ENCODE measurements around the gene COL6A2. TPM values are rescaled to one million over a fixed set of nuclear protein-coding genes. Genes with fewer than 3 reads are reported as not detected.

The COL6A2 gene
- total RNA-seq, 1 experiment from 2014 or later, result 87.0 TPM

GRCh38 chr21:46100426-46100825 lies 2.5 kb downstream of the COL6A2 start:
- POLR2A ChIA-PET, result no interaction called here
- ATAC-seq (no peak), DNase-seq (ENCODE audit: low read depth, low spot score) (no peak)
- H3K4me2 ChIP-seq (ENCODE audit: low read length), result no peak overlapping the region
- RAD21 ChIA-PET (ENCODE audit: low non-redundant PET in 1 of 2, low total read pairs in 2 of 2, uncharacterized antibody in 2 of 2, unreplicated experiment in 2 of 2), result no interaction called here
- no peak overlapping the region for H3K9ac ChIP-seq (ENCODE audit: low read length)
- intact Hi-C loops (cut with micrococcal nuclease), result loop anchor here (5.0 kb wide), 1 partner anchor 128 kb away; no protein-coding TSS in a partner anchor
- H3K27me3 ChIP-seq (ENCODE audit: insufficient read depth, low read length), result no peaks in the 10 kb centered on the region
- CTCF ChIA-PET, result no interaction called here
- peaks cover 4 to 8% of the 10 kb centered on the region in 2 experiments; a peak in 3 of 4 replicates for H3K9me3 ChIP-seq (ENCODE audit: control insufficient read depth in 1 of 2, insufficient read depth in 1 of 2, low read depth in 1 of 2, low read length in 2 of 2)
- no peak overlapping the region for H3K4me3 ChIP-seq (replicated peaks in 1 of 2; ENCODE audit: low read depth in 1 of 2, low read length in 2 of 2)
- peaks cover 5% of the 10 kb centered on the region; the same call in 1 of the 2 replicates for H3K79me2 ChIP-seq (ENCODE audit: insufficient read depth, low read length)
- no peak overlapping the region for H2AFZ ChIP-seq (ENCODE audit: low read depth, low read length, poor library complexity, severe bottlenecking)
- H3K27ac ChIP-seq (ENCODE audit: low read depth, low read length), result no peak overlapping the region
- no peaks in the 10 kb centered on the region for H3K9me2 ChIP-seq (ENCODE audit: insufficient read depth)
- peaks cover 6 to 13% of the 10 kb centered on the region in 2 experiments; a peak in 3 of 4 replicates for H3K4me1 ChIP-seq (ENCODE audit: control insufficient read depth in 1 of 2, insufficient read depth in 2 of 2, low read length in 2 of 2)
- TF ChIP-seq ZBTB33 (IDR thresholded peaks at IDR 0.05; ENCODE audit: extremely low read depth, insufficient replicate concordance, low read length), result no peak
- TF ChIP-seq POLR2A (IDR thresholded peaks at IDR 0.05; ENCODE audit: borderline replicate concordance, extremely low read depth, insufficient read depth, insufficient read length), result no peak
- no peak for TF ChIP-seq ZFX (IDR thresholded peaks at IDR 0.05)
- no peak for TF ChIP-seq CTCF (IDR thresholded peaks at IDR 0.05 in 2 of 3, conservative IDR thresholded peaks at IDR 0.05 in 1 of 3; ENCODE audit: borderline replicate concordance in 1 of 3, insufficient read depth in 1 of 3, low read depth in 2 of 3, low read length in 2 of 3)
- no peak for TF ChIP-seq EZH2phosphoT487 (IDR thresholded peaks at IDR 0.05; ENCODE audit: borderline replicate concordance)
- TF ChIP-seq ELF1 (IDR thresholded peaks at IDR 0.05; ENCODE audit: borderline replicate concordance, low read depth), result no peak
- no peak for TF ChIP-seq EZH2 (IDR thresholded peaks at IDR 0.05)
- TF ChIP-seq EGR1 (IDR thresholded peaks at IDR 0.05; ENCODE audit: low read depth), result no peak
- TF ChIP-seq CBX3 (IDR thresholded peaks at IDR 0.05; ENCODE audit: low read depth), result no peak
- no peak for TF ChIP-seq SP1 (IDR thresholded peaks at IDR 0.05; ENCODE audit: low read depth)
- no peak for TF ChIP-seq POLR2AphosphoS5 (IDR thresholded peaks at IDR 0.05; ENCODE audit: low read depth, low read length)
- TF ChIP-seq ATF3 (IDR thresholded peaks at IDR 0.05), result no peak
- no peaks in the 10 kb centered on the region for H3K36me3 ChIP-seq (ENCODE audit: control insufficient read depth in 1 of 2, insufficient read depth in 2 of 2, low read length in 2 of 2)
- BruUV-seq (replicated peaks), result TSS peak; percentile 28
- no peaks in the 10 kb centered on the region for H4K20me1 ChIP-seq (ENCODE audit: insufficient read depth)

All from HCT116 (cell line).